AG09319 (cell line): Measurements from ENCODE around the gene PROX2.

ENCODE experiments used
- DNase-seq: peaks from one replicate; pipeline ENCODE4 v3.0.0-alpha.2; 2010; ENCODE audit warnings: low read depth; ENCODE audit errors: extremely low read depth
- CTCF ChIP-seq: IDR thresholded peaks from 2 replicates; pipeline ENCODE4 v1.5.1; 2011; ENCODE audit warnings: low read depth, mild to moderate bottlenecking, inconsistent platforms, low read length, moderate library complexity

PROX2 gene

DNA sequence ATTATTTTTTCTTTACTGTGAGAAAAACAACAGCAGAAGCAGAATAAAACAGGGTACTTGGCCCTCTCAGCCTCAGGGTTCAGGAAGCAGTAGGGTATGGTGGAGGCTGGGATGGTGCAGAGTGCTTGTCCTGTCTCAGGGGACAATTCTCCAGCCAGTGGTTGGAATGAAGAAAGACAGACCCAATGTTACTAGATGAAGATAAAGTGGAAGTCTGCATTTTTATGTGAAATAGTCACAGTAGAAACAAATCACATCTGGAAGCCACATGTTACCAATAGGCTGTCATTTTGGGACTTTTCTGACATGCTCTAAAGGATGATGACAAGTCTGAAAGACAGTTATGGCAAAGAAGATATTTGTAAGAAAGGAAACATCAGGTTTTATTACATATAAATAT is 32.3 kb downstream of the PROX2 start:
- no peak for DNase-seq

GRCh38 chr14:74841230-74842207 is 34.4 kb downstream of the PROX2 start:
- DNase-seq: no peak
- TF ChIP-seq CTCF: no peak

More for the DNA sequence above, 32.3 kb downstream of the PROX2 start:
- TF ChIP-seq CTCF: peak; percentile 41

- no peak for DNase-seq
- TF ChIP-seq CTCF: no peak
Measured at GRCh38 chr14:74840603-74841030, 35.3 kb downstream of the PROX2 start.

DNA sequence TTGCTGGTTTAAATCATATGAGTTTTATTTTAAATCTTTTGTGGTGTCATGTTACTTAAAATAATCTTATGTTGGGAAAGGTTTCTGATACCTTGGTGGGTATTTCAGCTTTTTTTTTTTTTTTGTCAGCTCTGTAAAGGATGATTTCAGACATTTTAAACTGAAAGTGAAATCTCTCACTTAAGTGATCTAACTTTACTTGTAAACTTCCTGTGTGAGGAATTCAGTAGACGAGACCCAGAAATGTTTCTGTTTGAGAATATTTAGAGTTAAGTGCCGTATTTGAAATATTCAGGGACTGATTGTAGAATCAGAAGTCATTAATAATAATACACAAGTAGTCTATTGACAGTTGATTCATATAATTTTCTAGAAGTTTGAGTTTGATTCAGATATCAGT is 37.8 kb downstream of the PROX2 start:
- no peak for TF ChIP-seq CTCF
- no peak for DNase-seq

DNA sequence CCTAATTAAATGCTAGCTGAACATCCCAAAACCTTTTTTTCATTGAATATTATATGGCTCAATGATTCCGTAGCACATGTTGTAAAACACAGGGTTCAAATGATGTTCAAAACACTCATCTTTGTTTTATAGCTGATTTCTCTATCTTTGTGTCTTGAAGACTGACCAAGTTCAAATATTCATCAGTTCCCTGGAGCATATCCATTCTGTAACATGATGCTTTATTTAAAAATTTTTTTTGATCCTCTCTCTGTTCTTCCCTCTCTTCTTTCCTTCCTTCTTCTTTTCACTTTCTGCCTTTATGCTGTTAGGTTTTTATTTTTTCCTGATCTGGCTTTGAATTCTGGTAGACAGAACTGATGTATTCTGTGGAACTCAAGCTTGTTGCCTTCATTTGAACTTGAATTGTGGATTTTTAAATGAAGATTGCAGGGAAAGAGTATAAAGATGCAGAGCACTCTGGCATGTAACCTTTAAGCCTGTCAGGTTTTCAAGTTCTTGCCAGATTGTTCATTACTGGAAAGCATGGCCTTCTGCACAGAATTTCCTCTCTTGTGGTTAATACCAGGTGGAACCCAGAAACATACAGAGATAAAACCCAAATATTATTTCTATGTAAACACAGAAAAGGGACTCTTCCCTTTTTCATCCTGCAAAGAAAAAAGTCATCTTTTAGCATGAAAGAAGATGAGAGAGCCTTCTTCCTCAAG is 39.5 kb downstream of the PROX2 start:
- TF ChIP-seq CTCF: no peak

GRCh38 chr14:74835645-74836250 is 40.2 kb downstream of the PROX2 start:
- DNase-seq: no peak
- no peak for TF ChIP-seq CTCF

More for the DNA sequence above, 39.5 kb downstream of the PROX2 start:
- no peak for DNase-seq
